ENCODE data around the gene PGS1. TPM values are rescaled to one million over a fixed set of nuclear protein-coding genes. Genes with fewer than 3 reads are reported as not detected.

PGS1 gene
- total and polyA plus RNA-seq, 2 donors (not counting 1 experiment from before 2014, with no cell fraction given): 22.4 to 34.5 TPM

DNA sequence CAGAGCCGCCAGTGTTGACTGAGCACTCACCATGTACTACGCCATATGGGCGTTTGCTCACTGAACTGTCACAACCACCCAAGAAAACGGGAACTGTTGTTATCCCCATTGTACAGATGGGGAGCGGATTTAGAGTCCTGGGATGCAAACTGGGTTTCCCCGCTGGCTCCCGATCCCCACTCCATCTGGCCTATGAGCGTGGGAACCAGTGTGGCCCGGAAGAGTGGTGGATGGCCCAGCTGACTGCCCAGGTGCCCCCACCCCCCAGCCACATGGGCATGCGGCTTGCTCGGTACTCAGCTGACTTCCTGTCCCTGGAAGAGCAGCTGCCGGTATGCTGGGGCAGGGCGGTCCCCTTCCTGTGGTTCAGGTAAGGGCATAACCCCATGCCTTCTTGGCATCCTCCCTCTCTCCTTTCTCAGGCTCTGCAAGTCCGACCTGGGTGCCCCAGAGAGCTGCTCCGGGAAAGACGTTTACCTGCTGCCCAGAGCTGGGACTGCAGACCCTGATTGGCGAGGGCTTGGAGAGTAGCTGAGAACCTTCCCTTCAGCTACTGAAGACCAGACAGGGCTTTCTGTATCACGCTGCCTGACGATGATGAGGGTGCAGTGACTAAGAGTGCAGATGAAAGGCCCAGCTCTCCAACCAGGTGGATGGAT, 34.8 kb upstream of the PGS1 start:
- H3K9ac ChIP-seq (ENCODE audit: insufficient read depth, low read length): peak overlapping the region; percentile 95
- H3K79me2 ChIP-seq (ENCODE audit: control insufficient read depth, insufficient read depth, low read length): no peaks in the 10 kb centered on the region
- no peaks in the 10 kb centered on the region for H3K27me3 ChIP-seq (ENCODE audit: control insufficient read depth, insufficient read depth, low read length)
- no peaks in the 10 kb centered on the region for H3K9me3 ChIP-seq (ENCODE audit: control insufficient read depth, insufficient read depth, low read depth, low read length)
- TF ChIP-seq, protein P1, sequence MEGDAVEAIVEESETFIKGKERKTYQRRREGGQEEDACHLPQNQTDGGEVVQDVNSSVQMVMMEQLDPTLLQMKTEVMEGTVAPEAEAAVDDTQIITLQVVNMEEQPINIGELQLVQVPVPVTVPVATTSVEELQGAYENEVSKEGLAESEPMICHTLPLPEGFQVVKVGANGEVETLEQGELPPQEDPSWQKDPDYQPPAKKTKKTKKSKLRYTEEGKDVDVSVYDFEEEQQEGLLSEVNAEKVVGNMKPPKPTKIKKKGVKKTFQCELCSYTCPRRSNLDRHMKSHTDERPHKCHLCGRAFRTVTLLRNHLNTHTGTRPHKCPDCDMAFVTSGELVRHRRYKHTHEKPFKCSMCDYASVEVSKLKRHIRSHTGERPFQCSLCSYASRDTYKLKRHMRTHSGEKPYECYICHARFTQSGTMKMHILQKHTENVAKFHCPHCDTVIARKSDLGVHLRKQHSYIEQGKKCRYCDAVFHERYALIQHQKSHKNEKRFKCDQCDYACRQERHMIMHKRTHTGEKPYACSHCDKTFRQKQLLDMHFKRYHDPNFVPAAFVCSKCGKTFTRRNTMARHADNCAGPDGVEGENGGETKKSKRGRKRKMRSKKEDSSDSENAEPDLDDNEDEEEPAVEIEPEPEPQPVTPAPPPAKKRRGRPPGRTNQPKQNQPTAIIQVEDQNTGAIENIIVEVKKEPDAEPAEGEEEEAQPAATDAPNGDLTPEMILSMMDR (conservative IDR thresholded peaks at IDR 0.05 in 1 of 2, IDR thresholded peaks at IDR 0.05 in 1 of 2; ENCODE audit: low read depth in 1 of 2, low read length in 2 of 2): no peak
- no peak for TF ChIP-seq EZH2 (IDR thresholded peaks at IDR 0.05; ENCODE audit: low read length, missing control alignments)
- DNase-seq (ENCODE audit: low read depth in 2 of 2): no peak
- no peaks in the 10 kb centered on the region for H4K20me1 ChIP-seq (ENCODE audit: control insufficient read depth, extremely low read depth, insufficient read depth, low read length)
- peak overlapping the region; percentile 98 for H3K27ac ChIP-seq (ENCODE audit: insufficient read depth, low read length)
- no peak overlapping the region for H3K4me3 ChIP-seq (replicated peaks in 1 of 4; ENCODE audit: control extremely low read depth in 1 of 4, insufficient read depth in 1 of 4, low read depth in 3 of 4, low read length in 4 of 4)
- H3K4me2 ChIP-seq (ENCODE audit: extremely low read depth, insufficient read depth, low read length): peak overlapping the region; percentile 85
- peaks cover 31% of the 10 kb centered on the region for H3K4me1 ChIP-seq (ENCODE audit: control insufficient read depth, extremely low read depth, insufficient read depth, low read length)
- no peaks in the 10 kb centered on the region for H3K36me3 ChIP-seq (ENCODE audit: control insufficient read depth, insufficient read depth, low read length)
- no peak overlapping the region for H2AFZ ChIP-seq (ENCODE audit: low read length)

DNA sequence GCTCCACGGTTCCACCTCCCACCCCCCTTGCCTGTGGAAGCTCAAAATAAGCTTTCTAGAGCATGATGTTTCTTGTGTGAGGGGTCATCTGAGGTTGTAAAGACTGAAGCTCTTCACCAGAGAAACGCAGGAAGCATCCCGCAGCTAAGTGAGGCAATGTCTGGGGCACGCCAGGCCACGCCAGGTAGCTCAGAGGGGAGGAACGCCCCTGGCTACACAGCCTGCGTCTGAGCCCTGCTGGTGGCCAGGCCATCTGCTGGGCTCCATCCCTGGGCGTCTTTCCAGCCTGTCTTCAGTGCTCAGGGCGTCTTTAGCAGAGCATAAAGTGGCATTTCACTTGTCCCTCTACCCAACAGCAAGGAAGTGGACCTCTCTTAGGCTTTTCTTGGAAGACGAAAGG, 33.8 kb upstream of the PGS1 start:
- Histone ChIP-seq H3K4me3 (replicated peaks in 1 of 4; ENCODE audit: control extremely low read depth in 1 of 4, insufficient read depth in 1 of 4, low read depth in 3 of 4, low read length in 4 of 4) (no peak overlapping the region), H3K4me2 (ENCODE audit: extremely low read depth, insufficient read depth, low read length) (no peak overlapping the region), H4K20me1 (ENCODE audit: control insufficient read depth, extremely low read depth, insufficient read depth, low read length) (no peaks in the 10 kb centered on the region), H3K27ac (ENCODE audit: insufficient read depth, low read length) (no peak overlapping the region), H2AFZ (ENCODE audit: low read length) (no peak overlapping the region), H3K27me3 (ENCODE audit: control insufficient read depth, insufficient read depth, low read length) (no peaks in the 10 kb centered on the region), H3K36me3 (ENCODE audit: control insufficient read depth, insufficient read depth, low read length) (no peaks in the 10 kb centered on the region), H3K4me1 (ENCODE audit: control insufficient read depth, extremely low read depth, insufficient read depth, low read length) (peaks cover 33% of the 10 kb centered on the region), H3K79me2 (ENCODE audit: control insufficient read depth, insufficient read depth, low read length) (no peaks in the 10 kb centered on the region), H3K9ac (ENCODE audit: insufficient read depth, low read length) (no peak overlapping the region), H3K9me3 (ENCODE audit: control insufficient read depth, insufficient read depth, low read depth, low read length) (no peaks in the 10 kb centered on the region)
- TF ChIP-seq, protein P1 (conservative IDR thresholded peaks at IDR 0.05 in 1 of 2, IDR thresholded peaks at IDR 0.05 in 1 of 2; ENCODE audit: low read depth in 1 of 2, low read length in 2 of 2): no peak
- no peak for TF ChIP-seq EZH2 (IDR thresholded peaks at IDR 0.05; ENCODE audit: low read length, missing control alignments)
- no peak for DNase-seq (ENCODE audit: low read depth in 2 of 2)

DNA sequence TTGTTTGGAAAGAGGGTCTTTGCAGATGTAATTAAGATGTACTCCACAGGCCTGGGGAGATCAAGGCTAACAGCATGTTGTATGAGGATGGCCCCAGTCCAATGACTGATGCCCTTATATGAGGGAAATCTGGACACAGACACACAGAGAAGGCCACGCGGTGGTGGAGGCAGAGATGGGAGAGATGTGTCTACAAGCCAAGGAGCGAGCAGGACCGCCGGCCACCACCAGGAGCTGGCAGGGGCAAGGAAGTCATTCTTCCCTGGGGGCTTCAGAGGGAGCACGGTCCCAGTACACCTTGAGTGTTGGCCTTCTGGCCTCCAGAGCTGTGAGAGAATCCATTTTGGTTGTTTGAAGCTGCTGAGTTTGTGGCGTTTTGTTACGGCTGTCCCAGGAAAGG, 33.3 kb upstream of the PGS1 start:
- H3K9me3 ChIP-seq (ENCODE audit: control insufficient read depth, insufficient read depth, low read depth, low read length): no peaks in the 10 kb centered on the region
- H3K4me3 ChIP-seq (replicated peaks in 1 of 4; ENCODE audit: control extremely low read depth in 1 of 4, insufficient read depth in 1 of 4, low read depth in 3 of 4, low read length in 4 of 4): no peak overlapping the region

More for the DNA sequence above, 33.3 kb upstream of the PGS1 start:
- DNase-seq (ENCODE audit: low read depth in 2 of 2): no peak
- H4K20me1 ChIP-seq (ENCODE audit: control insufficient read depth, extremely low read depth, insufficient read depth, low read length): no peaks in the 10 kb centered on the region
- H3K9ac ChIP-seq (ENCODE audit: insufficient read depth, low read length): no peak overlapping the region
- H3K4me2 ChIP-seq (ENCODE audit: extremely low read depth, insufficient read depth, low read length): no peak overlapping the region
- no peaks in the 10 kb centered on the region for H3K36me3 ChIP-seq (ENCODE audit: control insufficient read depth, insufficient read depth, low read length)
- no peak overlapping the region for H2AFZ ChIP-seq (ENCODE audit: low read length)
- TF ChIP-seq, protein P1 (conservative IDR thresholded peaks at IDR 0.05 in 1 of 2, IDR thresholded peaks at IDR 0.05 in 1 of 2; ENCODE audit: low read depth in 1 of 2, low read length in 2 of 2): no peak
- TF ChIP-seq EZH2 (IDR thresholded peaks at IDR 0.05; ENCODE audit: low read length, missing control alignments): no peak
- H3K27me3 ChIP-seq (ENCODE audit: control insufficient read depth, insufficient read depth, low read length): no peaks in the 10 kb centered on the region
- no peaks in the 10 kb centered on the region for H3K79me2 ChIP-seq (ENCODE audit: control insufficient read depth, insufficient read depth, low read length)
- H3K27ac ChIP-seq (ENCODE audit: insufficient read depth, low read length): no peak overlapping the region
- H3K4me1 ChIP-seq (ENCODE audit: control insufficient read depth, extremely low read depth, insufficient read depth, low read length): peaks cover 33% of the 10 kb centered on the region
